ENCODE measurements around the gene TEFM. TPM values are rescaled to one million over a fixed set of nuclear protein-coding genes. Genes with fewer than 3 reads are reported as not detected.

The TEFM gene
- polyA plus RNA-seq, 1 experiment: 16.6 TPM

DNA sequence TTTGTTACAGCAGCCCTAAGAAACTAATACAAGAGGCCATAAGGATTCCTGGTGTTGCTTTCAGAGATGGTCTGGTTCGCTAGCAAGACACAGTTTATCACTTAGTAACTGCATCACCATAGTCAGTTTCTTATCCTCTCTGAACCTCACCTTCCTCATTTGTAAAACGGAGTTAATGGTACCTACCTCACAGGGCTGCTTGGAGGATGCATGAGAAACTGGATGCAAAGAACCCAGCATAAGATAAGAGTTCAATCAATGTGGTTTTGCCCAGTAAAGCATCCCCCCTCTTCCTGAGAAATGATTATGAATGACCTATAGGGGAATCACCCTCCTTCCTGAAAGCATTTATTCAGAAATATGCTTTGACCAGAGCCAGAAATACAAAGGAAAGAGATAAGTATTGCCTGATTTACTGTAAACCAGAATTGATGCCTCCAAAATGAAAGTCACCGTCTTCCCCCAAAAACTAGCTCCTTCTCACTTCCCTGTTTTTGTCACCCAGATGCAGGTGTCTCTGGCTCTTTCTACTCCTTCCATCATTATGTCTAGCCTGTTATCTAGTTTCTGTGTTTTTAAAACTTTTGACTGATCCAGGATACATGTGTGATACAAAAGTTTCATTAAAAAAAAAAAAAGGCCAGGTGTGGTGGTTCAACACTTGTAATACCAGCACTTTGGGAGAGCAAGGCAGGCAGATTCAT, 2.8 kb upstream of the TEFM start:
- no peak overlapping the region for H3K4me3 ChIP-seq (ENCODE audit: low read depth, low read length)
- POLR2A ChIA-PET: no interaction called here
- TF ChIP-seq, protein P1, sequence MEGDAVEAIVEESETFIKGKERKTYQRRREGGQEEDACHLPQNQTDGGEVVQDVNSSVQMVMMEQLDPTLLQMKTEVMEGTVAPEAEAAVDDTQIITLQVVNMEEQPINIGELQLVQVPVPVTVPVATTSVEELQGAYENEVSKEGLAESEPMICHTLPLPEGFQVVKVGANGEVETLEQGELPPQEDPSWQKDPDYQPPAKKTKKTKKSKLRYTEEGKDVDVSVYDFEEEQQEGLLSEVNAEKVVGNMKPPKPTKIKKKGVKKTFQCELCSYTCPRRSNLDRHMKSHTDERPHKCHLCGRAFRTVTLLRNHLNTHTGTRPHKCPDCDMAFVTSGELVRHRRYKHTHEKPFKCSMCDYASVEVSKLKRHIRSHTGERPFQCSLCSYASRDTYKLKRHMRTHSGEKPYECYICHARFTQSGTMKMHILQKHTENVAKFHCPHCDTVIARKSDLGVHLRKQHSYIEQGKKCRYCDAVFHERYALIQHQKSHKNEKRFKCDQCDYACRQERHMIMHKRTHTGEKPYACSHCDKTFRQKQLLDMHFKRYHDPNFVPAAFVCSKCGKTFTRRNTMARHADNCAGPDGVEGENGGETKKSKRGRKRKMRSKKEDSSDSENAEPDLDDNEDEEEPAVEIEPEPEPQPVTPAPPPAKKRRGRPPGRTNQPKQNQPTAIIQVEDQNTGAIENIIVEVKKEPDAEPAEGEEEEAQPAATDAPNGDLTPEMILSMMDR (IDR thresholded peaks at IDR 0.05; ENCODE audit: low read depth, low read length): no peak
- no peaks in the 10 kb centered on the region for H3K9me3 ChIP-seq (ENCODE audit: control insufficient read depth, insufficient read depth, low read length)
- DNase-seq (ENCODE audit: low read depth, low spot score): no peak
- CTCF ChIA-PET: no interaction called here
- no peak overlapping the region for H3K27ac ChIP-seq (ENCODE audit: low read depth, low read length)
- no peaks in the 10 kb centered on the region for H3K27me3 ChIP-seq (ENCODE audit: control insufficient read depth, insufficient read depth, low read length)

DNA sequence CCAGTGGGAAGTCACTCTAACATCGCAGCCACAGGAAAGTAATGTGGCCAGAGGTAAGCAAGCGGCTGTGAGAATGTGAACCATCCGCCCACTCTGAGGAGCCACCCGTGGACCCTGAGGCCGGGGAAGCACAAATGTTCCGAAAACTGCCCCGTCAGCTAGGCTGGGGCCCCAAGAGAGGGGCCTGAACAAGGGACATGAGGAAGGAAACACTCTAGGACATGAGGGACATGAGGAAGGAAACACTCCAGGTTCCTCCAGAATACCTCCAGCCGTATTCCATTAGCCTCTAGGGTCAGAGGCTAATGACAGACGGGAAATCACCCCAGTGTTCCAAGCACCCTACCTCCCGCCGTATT, 317 bp downstream of the TEFM start:
- no peaks in the 10 kb centered on the region for H3K9me3 ChIP-seq (ENCODE audit: control insufficient read depth, insufficient read depth, low read length)
- H3K27me3 ChIP-seq (ENCODE audit: control insufficient read depth, insufficient read depth, low read length): no peaks in the 10 kb centered on the region
- no peak for DNase-seq (ENCODE audit: low read depth, low spot score)
- H3K4me3 ChIP-seq (ENCODE audit: low read depth, low read length): peak overlapping the region; percentile 90
- POLR2A ChIA-PET: interaction anchor here (0.7 kb wide), 1 partner anchor 68 kb away, joined by 5 read pairs; no protein-coding TSS in a partner anchor
- no peak overlapping the region for H3K27ac ChIP-seq (ENCODE audit: low read depth, low read length)
- TF ChIP-seq, protein P1 (IDR thresholded peaks at IDR 0.05; ENCODE audit: low read depth, low read length): no peak
- CTCF ChIA-PET: no interaction called here

DNA sequence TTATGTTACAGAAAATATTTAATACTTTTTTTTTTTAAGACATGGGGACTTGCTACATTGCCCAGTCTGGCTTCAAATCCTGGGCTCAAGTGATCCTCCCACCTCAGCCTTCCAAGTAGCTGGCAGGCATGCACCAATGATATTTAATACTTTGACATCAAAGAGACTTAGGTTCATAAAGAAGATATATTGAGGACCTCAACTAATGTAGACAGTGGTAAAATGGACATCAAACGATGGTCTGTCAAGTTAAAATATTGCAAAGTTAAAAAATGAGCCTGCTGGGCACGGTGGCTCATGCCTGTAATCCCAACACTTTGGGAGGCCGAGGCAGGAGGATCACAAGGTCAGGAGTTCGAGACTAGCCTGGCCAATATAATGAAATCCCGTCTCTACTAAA, 8.7 kb downstream of the TEFM start:
- no peak for DNase-seq (ENCODE audit: low read depth, low spot score)
- Histone ChIP-seq H3K4me3 (ENCODE audit: low read depth, low read length) (no peak overlapping the region), H3K27ac (ENCODE audit: low read depth, low read length) (no peak overlapping the region), H3K27me3 (ENCODE audit: control insufficient read depth, insufficient read depth, low read length) (no peaks in the 10 kb centered on the region), H3K9me3 (ENCODE audit: control insufficient read depth, insufficient read depth, low read length) (no peaks in the 10 kb centered on the region)
- CTCF ChIA-PET: no interaction called here
- POLR2A ChIA-PET: no interaction called here
- TF ChIP-seq, protein P1 (IDR thresholded peaks at IDR 0.05; ENCODE audit: low read depth, low read length): no peak

DNA sequence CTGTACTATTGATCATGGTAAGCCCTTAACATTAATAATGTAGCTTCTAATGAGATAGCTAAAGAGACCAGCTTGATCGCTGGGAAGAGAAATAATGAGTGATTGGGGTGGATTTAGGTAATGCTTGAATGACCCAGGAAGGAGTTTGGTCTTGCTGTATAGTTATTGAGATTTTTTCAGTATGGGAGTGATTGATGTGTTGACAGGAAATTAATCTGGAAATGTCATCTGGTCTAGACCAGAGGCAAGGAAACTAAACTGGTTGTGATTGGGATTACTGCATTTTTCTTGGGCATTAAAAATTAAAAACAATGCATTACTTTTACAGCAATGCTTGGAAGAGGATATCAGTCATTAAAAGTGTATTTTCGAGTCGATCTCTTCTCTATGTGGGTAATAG, 11.8 kb downstream of the TEFM start:
- ChIA-PET POLR2A (interaction anchor here (0.6 kb wide), 1 partner anchor 94 kb away, joined by 12 read pairs; no protein-coding TSS in a partner anchor), CTCF (no interaction called here)
- H3K27me3 ChIP-seq (ENCODE audit: control insufficient read depth, insufficient read depth, low read length): no peaks in the 10 kb centered on the region
- H3K27ac ChIP-seq (ENCODE audit: low read depth, low read length): no peak overlapping the region
- TF ChIP-seq, protein P1 (IDR thresholded peaks at IDR 0.05; ENCODE audit: low read depth, low read length): no peak
- no peaks in the 10 kb centered on the region for H3K9me3 ChIP-seq (ENCODE audit: control insufficient read depth, insufficient read depth, low read length)
- no peak overlapping the region for H3K4me3 ChIP-seq (ENCODE audit: low read depth, low read length)
- no peak for DNase-seq (ENCODE audit: low read depth, low spot score)

DNA sequence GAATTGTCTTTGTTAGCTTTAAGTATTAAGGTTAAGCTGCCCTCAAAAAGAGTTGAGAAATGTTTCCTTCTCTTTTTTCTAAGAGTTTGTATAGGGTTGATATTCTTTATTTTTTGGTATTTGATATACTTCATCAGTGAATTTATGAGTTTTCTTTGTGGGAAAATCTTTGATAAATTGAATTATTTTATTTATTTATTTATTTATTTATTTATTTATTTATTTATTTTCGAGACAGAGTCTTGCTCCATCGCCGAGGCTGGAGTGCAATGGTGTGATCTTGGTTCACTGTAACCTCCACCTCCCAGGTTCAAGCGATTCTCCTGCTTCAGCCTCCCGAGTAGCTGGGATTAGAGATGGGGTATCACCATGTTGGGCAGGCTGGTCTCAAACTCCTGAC, 19.9 kb downstream of the TEFM start:
- CTCF ChIA-PET: interaction anchor here (0.6 kb wide), 1 partner anchor 135 kb away, joined by 3 read pairs; no protein-coding TSS in a partner anchor
- Histone ChIP-seq H3K9me3 (ENCODE audit: control insufficient read depth, insufficient read depth, low read length) (no peaks in the 10 kb centered on the region), H3K4me3 (ENCODE audit: low read depth, low read length) (no peak overlapping the region), H3K27me3 (ENCODE audit: control insufficient read depth, insufficient read depth, low read length) (no peaks in the 10 kb centered on the region), H3K27ac (ENCODE audit: low read depth, low read length) (no peak overlapping the region)
- no peak for DNase-seq (ENCODE audit: low read depth, low spot score)
- TF ChIP-seq, protein P1 (IDR thresholded peaks at IDR 0.05; ENCODE audit: low read depth, low read length): no peak
- POLR2A ChIA-PET: no interaction called here

Data from AG04450 (cell line).